CD14-positive monocyte (primary cell): ENCODE results near the gene CBR4. TPM values are rescaled to one million over a fixed set of nuclear protein-coding genes. Genes with fewer than 3 reads are reported as not detected.

Experiments used
- DNase-seq, 3 donors: peaks; one replicate each; pipeline ENCODE4 v3.0.0-alpha.2; 2011 to 2022
- H2AFZ ChIP-seq: 2 replicates; pipeline ENCODE4 v1.6.0; 2012; ENCODE audit warnings: mild to moderate bottlenecking, low read depth, low read length, inconsistent platforms; ENCODE audit not compliant: insufficient read depth, poor library complexity, severe bottlenecking
- H3K27ac ChIP-seq, 2 donors: 1 replicate in 1 of 2; 2 replicates in 1 of 2; pipeline ENCODE4 v1.5.1; 2012 to 2013; ENCODE audit warnings: low read length in 2 of 2, control low read depth in 1 of 2, inconsistent platforms in 1 of 2, low read depth in 1 of 2, mild to moderate bottlenecking in 1 of 2
- H3K27me3 ChIP-seq, 2 donors: one replicate each; pipeline versions ENCODE4 v1.6.0 to v1.6.1; 2011 to 2013; ENCODE audit warnings: low read length in 2 of 2; ENCODE audit not compliant: control insufficient read depth in 2 of 2, insufficient read depth in 2 of 2
- H3K36me3 ChIP-seq, 2 donors: replicated peaks in 1 of 2; 1 replicate in 1 of 2; 2 replicates in 1 of 2; pipeline versions ENCODE4 v1.5.1 to v1.6.1; 2012 to 2013; ENCODE audit warnings: low read length in 2 of 2, control low read depth in 1 of 2, inconsistent platforms in 1 of 2, mild to moderate bottlenecking in 1 of 2; ENCODE audit not compliant: insufficient read depth in 2 of 2, control insufficient read depth in 1 of 2
- H3K4me1 ChIP-seq, 2 donors: 1 replicate in 1 of 2; 2 replicates in 1 of 2; pipeline versions ENCODE4 v1.5.1 to v1.6.1; 2012 to 2013; ENCODE audit warnings: low read length in 2 of 2, control low read depth in 1 of 2, inconsistent platforms in 1 of 2, mild to moderate bottlenecking in 1 of 2, moderate library complexity in 1 of 2; ENCODE audit not compliant: insufficient read depth in 2 of 2, control insufficient read depth in 1 of 2
- H3K4me2 ChIP-seq: replicated peaks from 2 replicates; pipeline ENCODE3; 2012; ENCODE audit warnings: low read length, moderate library complexity, mild to moderate bottlenecking; ENCODE audit not compliant: poor library complexity, severe bottlenecking; ENCODE audit errors: extremely low read depth
- H3K4me3 ChIP-seq, 3 experiments: fragments of 200-600 bp in 1 of 3; sonication (generic) in 1 of 3; replicated peaks in 1 of 3; 1 replicate in 2 of 3; 2 replicates in 1 of 3; pipeline ENCODE4 v1.5.1; 2011 to 2013; ENCODE audit warnings: low read length in 3 of 3, mild to moderate bottlenecking in 3 of 3, control low read depth in 2 of 3, low read depth in 2 of 3, inconsistent platforms in 1 of 3, moderate library complexity in 1 of 3
- H3K79me2 ChIP-seq: 2 replicates; pipeline ENCODE4 v1.6.0; 2012; ENCODE audit warnings: mild to moderate bottlenecking, control low read depth, inconsistent platforms, low read length, moderate library complexity; ENCODE audit not compliant: insufficient read depth
- H3K9ac ChIP-seq: 2 replicates; pipeline ENCODE4 v1.6.0; 2017; ENCODE audit warnings: low read length, mild to moderate bottlenecking; ENCODE audit not compliant: insufficient read depth, poor library complexity, severe bottlenecking
- H3K9me3 ChIP-seq, 2 donors: replicated peaks in 1 of 2; 1 replicate in 1 of 2; 2 replicates in 1 of 2; pipeline versions ENCODE4 v1.5.1 to v1.6.1; 2012 to 2013; ENCODE audit warnings: low read length in 2 of 2, control low read depth in 1 of 2; ENCODE audit not compliant: control insufficient read depth in 1 of 2, insufficient read depth in 1 of 2
- H4K20me1 ChIP-seq: 2 replicates; pipeline ENCODE4 v1.6.0; 2012; ENCODE audit warnings: mild to moderate bottlenecking, low read length, control low read depth, moderate library complexity; ENCODE audit not compliant: insufficient read depth
- H3K27ac Mint-ChIP-seq, 7 donors: one replicate each; pipeline ENCODE4 v1.8.0; 2020; ENCODE audit warnings: mild to moderate bottlenecking in 7 of 7, mixed read lengths in 7 of 7, moderate library complexity in 6 of 7, inconsistent platforms in 2 of 7
- H3K27me3 Mint-ChIP-seq, 3 donors: one replicate each; pipeline ENCODE4 v1.8.0; 2021 to 2022; ENCODE audit warnings: low read depth in 3 of 3, mild to moderate bottlenecking in 3 of 3, mixed read lengths in 3 of 3, moderate library complexity in 3 of 3, inconsistent platforms in 1 of 3
- H3K36me3 Mint-ChIP-seq, 2 donors: one replicate each; pipeline ENCODE4 v1.8.0; 2020; ENCODE audit warnings: mixed read lengths in 2 of 2, inconsistent platforms in 1 of 2, mild to moderate bottlenecking in 1 of 2
- H3K4me1 Mint-ChIP-seq: one replicate; pipeline ENCODE4 v1.8.0; 2020; ENCODE audit warnings: mild to moderate bottlenecking, mixed read lengths
- H3K4me3 Mint-ChIP-seq, 2 donors: one replicate each; pipeline ENCODE4 v1.8.0; 2020; ENCODE audit warnings: mild to moderate bottlenecking in 2 of 2, mixed read lengths in 2 of 2, moderate library complexity in 1 of 2
- H3K9me3 Mint-ChIP-seq, 7 donors: one replicate each; pipeline ENCODE4 v1.8.0; 2020 to 2022; ENCODE audit warnings: mixed read lengths in 7 of 7, mild to moderate bottlenecking in 6 of 7, moderate library complexity in 6 of 7, inconsistent platforms in 2 of 7
- WGBS: methylation state at CpG from one replicate; pipeline ENCODE4 v1.1.5; 2013; ENCODE audit warnings: missing lambda C conversion rate; ENCODE audit not compliant: insufficient coverage; 5-methylcytosine and 5-hydroxymethylcytosine counted together
- intact Hi-C, 2 donors: fragments of 100-400 bp; cut with micrococcal nuclease; formaldehyde crosslinking; loops; one replicate each; pipeline versions ENCODE4 v1.15.0 to v1.15.1; 2023
- polyA plus RNA-seq, 3 donors: library from polyadenylated mRNA; depleted of rRNA in 1 of 3; unstranded in 2 of 3; stranded (reverse) in 1 of 3; fragments of 300-500 nt in 2 of 3; fragments of >200 nt in 1 of 3; fragmentation: Illumina TruSeq in 2 of 3; gene quantifications; 1 replicate in 2 of 3; 2 replicates in 1 of 3; pipeline ENCODE4 v1.2.3, GENCODE V29; 2012 to 2021
- TF ChIP-seq, protein P1 (sequence below): fragments of 200-600 bp; IDR thresholded peaks from one replicate; pipeline ENCODE4 v1.8.0; 2022; ENCODE audit warnings: antibody characterized with exemption, mild to moderate bottlenecking

Gene CBR4
- polyA plus RNA-seq, 3 donors, result 2.8 to 4.2 (median 4.1) TPM

DNA sequence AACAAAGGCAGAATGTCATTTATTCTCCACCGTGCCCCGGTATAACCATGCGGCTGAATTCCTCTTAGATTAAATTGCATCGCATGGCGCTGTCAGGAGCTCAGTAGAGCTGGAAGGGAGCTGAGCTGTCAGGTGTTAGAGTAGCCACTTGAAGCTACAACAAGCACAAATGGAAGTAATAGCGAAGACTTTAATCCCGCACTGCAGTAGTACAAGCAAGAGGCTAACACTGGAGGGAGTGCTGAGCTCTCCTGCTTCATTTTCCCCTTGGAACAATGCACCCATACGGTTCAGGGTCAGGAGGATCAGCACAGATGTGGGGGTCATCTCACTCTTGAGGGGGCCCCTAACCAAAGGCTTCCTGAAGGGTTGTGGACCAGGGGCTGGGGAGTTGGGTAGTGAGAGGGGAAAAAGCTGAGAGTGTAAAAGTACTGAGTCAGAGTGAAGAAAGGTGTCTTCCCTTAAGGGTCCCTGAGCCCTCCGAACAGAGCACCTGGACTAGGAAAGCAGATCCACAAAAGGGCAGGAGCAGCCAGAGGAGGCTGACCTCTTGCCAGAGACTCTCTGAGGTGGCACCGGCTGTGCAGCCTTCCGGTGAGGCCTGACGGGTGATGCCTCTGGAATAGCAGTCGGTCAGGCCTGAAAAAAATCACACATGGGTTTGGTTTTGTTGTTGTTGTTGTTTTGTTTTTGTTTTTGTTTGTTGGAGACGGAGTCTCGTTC lies 36.0 kb upstream of the CBR4 start:
- TF ChIP-seq, protein P1, sequence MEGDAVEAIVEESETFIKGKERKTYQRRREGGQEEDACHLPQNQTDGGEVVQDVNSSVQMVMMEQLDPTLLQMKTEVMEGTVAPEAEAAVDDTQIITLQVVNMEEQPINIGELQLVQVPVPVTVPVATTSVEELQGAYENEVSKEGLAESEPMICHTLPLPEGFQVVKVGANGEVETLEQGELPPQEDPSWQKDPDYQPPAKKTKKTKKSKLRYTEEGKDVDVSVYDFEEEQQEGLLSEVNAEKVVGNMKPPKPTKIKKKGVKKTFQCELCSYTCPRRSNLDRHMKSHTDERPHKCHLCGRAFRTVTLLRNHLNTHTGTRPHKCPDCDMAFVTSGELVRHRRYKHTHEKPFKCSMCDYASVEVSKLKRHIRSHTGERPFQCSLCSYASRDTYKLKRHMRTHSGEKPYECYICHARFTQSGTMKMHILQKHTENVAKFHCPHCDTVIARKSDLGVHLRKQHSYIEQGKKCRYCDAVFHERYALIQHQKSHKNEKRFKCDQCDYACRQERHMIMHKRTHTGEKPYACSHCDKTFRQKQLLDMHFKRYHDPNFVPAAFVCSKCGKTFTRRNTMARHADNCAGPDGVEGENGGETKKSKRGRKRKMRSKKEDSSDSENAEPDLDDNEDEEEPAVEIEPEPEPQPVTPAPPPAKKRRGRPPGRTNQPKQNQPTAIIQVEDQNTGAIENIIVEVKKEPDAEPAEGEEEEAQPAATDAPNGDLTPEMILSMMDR, result no peak
- H3K27me3 ChIP-seq, result no peaks in the 10 kb centered on the region
- no peaks in the 10 kb centered on the region for H3K9me3 ChIP-seq
- H3K4me3 Mint-ChIP-seq, result no peak overlapping the region
- no peaks in the 10 kb centered on the region for H3K36me3 Mint-ChIP-seq
- DNase-seq, result no peak
- H3K4me2 ChIP-seq, result no peak overlapping the region
- no peaks in the 10 kb centered on the region for H3K9me3 Mint-ChIP-seq
- WGBS, result 89% methylated on average over 6 of the region's 15 CpGs
- H3K4me1 Mint-ChIP-seq, result no peaks in the 10 kb centered on the region
- no peak overlapping the region for H3K9ac ChIP-seq
- no peak overlapping the region for H3K27ac Mint-ChIP-seq
- intact Hi-C loops, result no loop called here
- H2AFZ ChIP-seq, result no peak overlapping the region
- H3K27me3 Mint-ChIP-seq, result peaks cover 0 to 1% (median 0%) of the 10 kb centered on the region in 3 donors
- H3K36me3 ChIP-seq, result no peaks in the 10 kb centered on the region
- no peaks in the 10 kb centered on the region for H3K4me1 ChIP-seq
- no peak overlapping the region for H3K27ac ChIP-seq
- H3K79me2 ChIP-seq, result no peaks in the 10 kb centered on the region
- H3K4me3 ChIP-seq, result no peak overlapping the region
- H4K20me1 ChIP-seq, result no peaks in the 10 kb centered on the region

GRCh38 chr4:169044714-169045447 lies 34.8 kb upstream of the CBR4 start:
- Histone ChIP-seq H3K4me3 (no peak overlapping the region), H4K20me1 (no peaks in the 10 kb centered on the region), H3K4me1 (no peaks in the 10 kb centered on the region), H2AFZ (no peak overlapping the region), H3K27ac (no peak overlapping the region), H3K9ac (no peak overlapping the region), H3K4me2 (no peak overlapping the region), H3K79me2 (no peaks in the 10 kb centered on the region), H3K9me3 (no peaks in the 10 kb centered on the region), H3K36me3 (no peaks in the 10 kb centered on the region), H3K27me3 (no peaks in the 10 kb centered on the region)
- no peak overlapping the region for H3K4me3 Mint-ChIP-seq
- no peak overlapping the region for H3K27ac Mint-ChIP-seq
- intact Hi-C loops, result no loop called here
- no peaks in the 10 kb centered on the region for H3K9me3 Mint-ChIP-seq
- DNase-seq, result no peak
- TF ChIP-seq, protein P1, result no peak
- 86% methylated on average over 4 of the region's 5 CpGs for WGBS
- no peaks in the 10 kb centered on the region for H3K36me3 Mint-ChIP-seq
- no peaks in the 10 kb centered on the region for H3K27me3 Mint-ChIP-seq
- no peaks in the 10 kb centered on the region for H3K4me1 Mint-ChIP-seq
